Thoracic aorta (tissue), 2 donors: ENCODE results near the gene PRKCB. TPM values are rescaled to one million over a fixed set of nuclear protein-coding genes. Genes with fewer than 3 reads are reported as not detected.

Experiments
- ATAC-seq: fragments of 150-250 bp; one replicate; pipeline ENCODE4 v1.8.0; 2017; ENCODE audit warnings: low read depth; ENCODE audit not compliant: insufficient number of reproducible peaks, low FRiP score
- DNase-seq: peaks from one replicate; pipeline ENCODE4 v3.0.0-alpha.2; 2020; ENCODE audit warnings: low spot score
- H3K27ac ChIP-seq, 2 donors: fragments of 200-600 bp; sonication (generic); 1 replicate in 1 of 2; 2 replicates in 1 of 2; pipeline ENCODE4 v1.5.1; 2016; ENCODE audit warnings: mild to moderate bottlenecking in 2 of 2, moderate library complexity in 2 of 2
- H3K27me3 ChIP-seq: fragments of 200-600 bp; sonication (generic); replicated peaks from 2 replicates; pipeline ENCODE4 v1.6.0; 2016; ENCODE audit warnings: mild to moderate bottlenecking; ENCODE audit not compliant: insufficient read depth
- H3K36me3 ChIP-seq: fragments of 200-600 bp; sonication (generic); one replicate; pipeline ENCODE4 v1.5.1; 2016
- H3K4me1 ChIP-seq, 2 donors: fragments of 200-600 bp; sonication (generic); 1 replicate in 1 of 2; 2 replicates in 1 of 2; pipeline versions ENCODE4 v1.5.1 to v1.6.0; 2016; ENCODE audit warnings: low read depth in 2 of 2, mild to moderate bottlenecking in 1 of 2; ENCODE audit not compliant: control insufficient read depth in 1 of 2
- H3K4me3 ChIP-seq: fragments of 200-600 bp; sonication (generic); 2 replicates; pipeline ENCODE4 v1.5.1; 2016; ENCODE audit warnings: mild to moderate bottlenecking
- H3K9me3 ChIP-seq: fragments of 200-600 bp; sonication (generic); 2 replicates; pipeline ENCODE4 v1.5.1; 2016
- total RNA-seq, 2 donors: library from RNA; depleted of rRNA; stranded (reverse); fragments of >200 nt; gene quantifications; one replicate each; pipeline versions ENCODE4 v1.1.0 to v1.2.3, GENCODE V29; 2016
- TF ChIP-seq, protein P1 (sequence below): fragments of 200-600 bp; sonication (generic); IDR thresholded peaks from one replicate; pipeline ENCODE4 v1.5.1; 2019; ENCODE audit warnings: antibody characterized with exemption

Gene PRKCB
- total RNA-seq, 2 donors from 2014 or later, result 3.4 to 7.5 TPM

- Histone ChIP-seq H3K4me3 (no peak within 1 kb of the TSS), H3K27ac (no peak within 1 kb of the TSS), H3K36me3 (no peaks in the 10 kb centered on the region), H3K4me1 (no peaks in the 10 kb centered on the region), H3K9me3 (no peaks in the 10 kb centered on the region), H3K27me3 (no peaks in the 10 kb centered on the region)
- no peak for ATAC-seq
- no peak for DNase-seq
- TF ChIP-seq, protein P1, sequence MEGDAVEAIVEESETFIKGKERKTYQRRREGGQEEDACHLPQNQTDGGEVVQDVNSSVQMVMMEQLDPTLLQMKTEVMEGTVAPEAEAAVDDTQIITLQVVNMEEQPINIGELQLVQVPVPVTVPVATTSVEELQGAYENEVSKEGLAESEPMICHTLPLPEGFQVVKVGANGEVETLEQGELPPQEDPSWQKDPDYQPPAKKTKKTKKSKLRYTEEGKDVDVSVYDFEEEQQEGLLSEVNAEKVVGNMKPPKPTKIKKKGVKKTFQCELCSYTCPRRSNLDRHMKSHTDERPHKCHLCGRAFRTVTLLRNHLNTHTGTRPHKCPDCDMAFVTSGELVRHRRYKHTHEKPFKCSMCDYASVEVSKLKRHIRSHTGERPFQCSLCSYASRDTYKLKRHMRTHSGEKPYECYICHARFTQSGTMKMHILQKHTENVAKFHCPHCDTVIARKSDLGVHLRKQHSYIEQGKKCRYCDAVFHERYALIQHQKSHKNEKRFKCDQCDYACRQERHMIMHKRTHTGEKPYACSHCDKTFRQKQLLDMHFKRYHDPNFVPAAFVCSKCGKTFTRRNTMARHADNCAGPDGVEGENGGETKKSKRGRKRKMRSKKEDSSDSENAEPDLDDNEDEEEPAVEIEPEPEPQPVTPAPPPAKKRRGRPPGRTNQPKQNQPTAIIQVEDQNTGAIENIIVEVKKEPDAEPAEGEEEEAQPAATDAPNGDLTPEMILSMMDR, result no peak
Observed at GRCh38 chr16:24255456-24256371, 419.9 kb downstream of the PRKCB start, which contains the start of gene CACNG3. Gene CACNG3, plus strand, starts transcription at chr16:24256335. Its CDS starts 420 bp downstream, at chr16:24256755.

DNA sequence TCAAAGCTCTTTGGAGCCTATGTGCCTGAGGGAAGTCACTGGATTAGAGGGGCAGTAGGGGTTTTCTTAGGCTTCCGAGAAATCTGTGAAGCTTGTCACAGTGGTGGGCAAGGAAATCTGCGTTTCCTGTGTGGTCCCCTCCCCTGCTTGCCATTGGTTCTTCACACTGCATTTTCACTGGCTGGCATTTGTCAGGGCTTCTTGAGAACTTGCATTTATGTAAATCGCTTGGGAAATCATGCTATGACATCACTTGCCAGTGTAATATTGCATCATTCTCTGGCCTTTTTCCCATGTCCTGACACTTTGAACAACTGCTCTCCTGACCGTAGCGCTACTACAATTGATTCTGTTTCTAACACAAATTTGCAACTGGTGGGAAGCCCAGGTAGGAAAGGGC lies 422.2 kb downstream of the PRKCB start:
- no peak for DNase-seq
- no peak overlapping the region for H3K4me3 ChIP-seq
- H3K9me3 ChIP-seq, result no peaks in the 10 kb centered on the region
- no peak overlapping the region for H3K27ac ChIP-seq
- TF ChIP-seq, protein P1, result no peak
- H3K27me3 ChIP-seq, result no peaks in the 10 kb centered on the region
- ATAC-seq, result no peak
- no peaks in the 10 kb centered on the region for H3K4me1 ChIP-seq
- no peaks in the 10 kb centered on the region for H3K36me3 ChIP-seq

DNA sequence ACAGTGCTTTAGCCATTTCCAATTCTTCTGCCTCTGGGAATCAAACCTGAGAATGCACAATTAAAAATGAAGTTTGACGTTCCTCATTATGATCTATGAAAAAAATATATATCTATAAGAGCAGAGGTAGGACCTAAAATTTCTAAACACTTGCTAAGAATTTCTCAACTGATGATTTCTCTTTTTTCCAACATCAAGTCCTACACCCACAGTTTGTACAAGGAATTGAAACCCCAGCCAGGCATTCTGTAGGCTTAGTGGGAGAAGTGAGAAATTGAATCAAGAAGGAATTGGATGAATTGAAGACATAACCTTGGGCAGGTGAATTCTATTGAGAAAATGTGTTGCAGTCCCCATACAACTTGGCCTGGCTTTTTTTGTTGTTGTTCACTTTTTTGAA lies 423.0 kb downstream of the PRKCB start:
- Histone ChIP-seq H3K27ac (no peak overlapping the region), H3K9me3 (no peaks in the 10 kb centered on the region), H3K27me3 (no peaks in the 10 kb centered on the region), H3K4me3 (no peak overlapping the region), H3K36me3 (no peaks in the 10 kb centered on the region), H3K4me1 (no peaks in the 10 kb centered on the region)
- no peak for ATAC-seq
- TF ChIP-seq, protein P1, result no peak
- no peak for DNase-seq

DNA sequence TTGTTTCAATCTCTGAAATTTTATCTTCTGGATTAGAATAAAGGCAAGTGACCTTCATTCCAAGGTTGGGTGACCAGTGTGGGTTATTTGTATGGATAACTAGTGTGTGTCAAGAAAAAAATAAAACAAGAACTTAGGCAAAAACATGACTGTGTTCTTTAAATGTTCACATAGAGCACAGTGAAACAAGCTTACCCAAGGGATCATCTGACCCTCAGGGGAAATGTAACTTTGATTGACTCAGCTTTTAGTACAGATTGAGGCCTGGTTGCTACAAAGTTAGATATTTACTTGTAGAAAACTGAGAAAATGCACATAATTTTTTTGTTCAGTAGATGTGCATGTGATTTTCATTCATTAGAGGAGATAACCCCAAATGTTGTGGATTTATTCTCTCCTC lies 427.0 kb downstream of the PRKCB start:
- no peaks in the 10 kb centered on the region for H3K4me1 ChIP-seq
- H3K27me3 ChIP-seq, result no peaks in the 10 kb centered on the region
- H3K9me3 ChIP-seq, result no peaks in the 10 kb centered on the region
- H3K36me3 ChIP-seq, result no peaks in the 10 kb centered on the region
- no peak for DNase-seq
- no peak overlapping the region for H3K27ac ChIP-seq
- TF ChIP-seq, protein P1, result no peak
- no peak for ATAC-seq
- H3K4me3 ChIP-seq, result no peak overlapping the region

Other genes with a start within 250 kb of the PRKCB start
- gene NDUFAB1, start 239.7 kb upstream of the PRKCB start, total RNA-seq, result 10 to 100 TPM; 48.7 to 63.1 TPM
- gene PALB2, start 194.7 kb upstream of the PRKCB start, total RNA-seq, result 10 to 100 TPM in 1 of 2 donors, 1 to 10 TPM in 1; 5.1 to 14.2 TPM
- 10 to 100 TPM; 23.5 to 38.3 TPM for gene DCTN5, start 194.5 kb upstream of the PRKCB start, total RNA-seq
- gene PLK1, start 157.1 kb upstream of the PRKCB start, total RNA-seq, result 1 to 10 TPM; 1.2 to 7.2 TPM
- gene ERN2, start 122.8 kb upstream of the PRKCB start, total RNA-seq, result 1 to 10 TPM in 1 of 2 donors, not detected in 1; 3.2 TPM
- not detected for gene CHP2, start 81.0 kb upstream of the PRKCB start, total RNA-seq